ENCODE data around the gene HRH3.

The HRH3 gene

GRCh38 chr20:62201173-62202082 lies 18.6 kb downstream of the HRH3 start (continued):
- TF ChIP-seq PRDM10 (tag by site-specific recombination; IDR thresholded peaks at IDR 0.05) (no peak), ZNF404 (tag by site-specific recombination; IDR thresholded peaks at IDR 0.05) (no peak), ZNF133 (tag by site-specific recombination; IDR thresholded peaks at IDR 0.05) (no peak), ZNF664 (tag by site-specific recombination; IDR thresholded peaks at IDR 0.05) (no peak), OSR2 (tag by site-specific recombination; IDR thresholded peaks at IDR 0.05) (no peak)

- Histone ChIP-seq H3K4me3 (ENCODE audit: low read depth, low read length) (no peak overlapping the region), H3K27ac (ENCODE audit: extremely low read depth, low read depth, low read length) (no peak overlapping the region), H3K4me1 (ENCODE audit: control insufficient read depth, insufficient read depth, low read length) (no peaks in the 10 kb centered on the region), H3K9me3 (ENCODE audit: control insufficient read depth, insufficient read depth, low read depth, low read length) (no peaks in the 10 kb centered on the region), H3K36me3 (ENCODE audit: control insufficient read depth in 2 of 2, insufficient read depth in 1 of 2, low read length in 2 of 2) (peaks cover 11 to 63% of the 10 kb centered on the region in 2 experiments)
- ChIA-PET CTCF (interaction anchor here (0.6 kb wide), 1 partner anchor 77 kb away, joined by 3 read pairs; no protein-coding TSS in a partner anchor), POLR2A (no interaction called here)
- TF ChIP-seq ZNF692 (tag by site-specific recombination; IDR thresholded peaks at IDR 0.05) = no peak
- no peak for TF ChIP-seq ZNF26 (tag by site-specific recombination; IDR thresholded peaks at IDR 0.05)
- TF ChIP-seq ZNF202 (tag by site-specific recombination; IDR thresholded peaks at IDR 0.05; ENCODE audit: borderline replicate concordance) = no peak
- TF ChIP-seq KLF17 (tag by site-specific recombination; IDR thresholded peaks at IDR 0.05) = no peak
- TF ChIP-seq MZF1 (tag by site-specific recombination; IDR thresholded peaks at IDR 0.05; ENCODE audit: borderline replicate concordance) = no peak
- no peak for TF ChIP-seq ZNF629 (tag by site-specific recombination; IDR thresholded peaks at IDR 0.05)
- no peak for TF ChIP-seq ZNF580 (tag by site-specific recombination; IDR thresholded peaks at IDR 0.05)
- TF ChIP-seq ZNF837 (tag by site-specific recombination; IDR thresholded peaks at IDR 0.05) = no peak
- TF ChIP-seq ZNF239 (tag by site-specific recombination; IDR thresholded peaks at IDR 0.05) = no peak
- TF ChIP-seq ZNF341 (tag by site-specific recombination; IDR thresholded peaks at IDR 0.05; ENCODE audit: low read depth) = no peak
- TF ChIP-seq SETDB1 (IDR thresholded peaks at IDR 0.05; ENCODE audit: insufficient read length, low read length) = no peak
- no peak for TF ChIP-seq ZNF501 (tag by site-specific recombination; IDR thresholded peaks at IDR 0.05)
Measured at GRCh38 chr20:62200491-62201172, 19.4 kb downstream of the HRH3 start.

All from HEK293 (cell line).